Fibroblast of lung (primary cell): ENCODE results near the gene RELA.

Experiments
- EZH2 ChIP-seq: IDR thresholded peaks from 2 replicates; pipeline ENCODE4 v1.5.1; 2012; ENCODE audit warnings: low read length, control low read depth, mild to moderate bottlenecking; ENCODE audit errors: missing control alignments
- TF ChIP-seq, protein P1 (sequence below), 2 donors: IDR thresholded peaks in 1 of 2; conservative IDR thresholded peaks in 1 of 2; 1 replicate in 1 of 2; 2 replicates in 1 of 2; pipeline ENCODE4 v1.5.1; 2011 to 2012; ENCODE audit warnings: low read length in 2 of 2, control low read depth in 1 of 2, inconsistent platforms in 1 of 2, low read depth in 1 of 2, mild to moderate bottlenecking in 1 of 2

DNA sequence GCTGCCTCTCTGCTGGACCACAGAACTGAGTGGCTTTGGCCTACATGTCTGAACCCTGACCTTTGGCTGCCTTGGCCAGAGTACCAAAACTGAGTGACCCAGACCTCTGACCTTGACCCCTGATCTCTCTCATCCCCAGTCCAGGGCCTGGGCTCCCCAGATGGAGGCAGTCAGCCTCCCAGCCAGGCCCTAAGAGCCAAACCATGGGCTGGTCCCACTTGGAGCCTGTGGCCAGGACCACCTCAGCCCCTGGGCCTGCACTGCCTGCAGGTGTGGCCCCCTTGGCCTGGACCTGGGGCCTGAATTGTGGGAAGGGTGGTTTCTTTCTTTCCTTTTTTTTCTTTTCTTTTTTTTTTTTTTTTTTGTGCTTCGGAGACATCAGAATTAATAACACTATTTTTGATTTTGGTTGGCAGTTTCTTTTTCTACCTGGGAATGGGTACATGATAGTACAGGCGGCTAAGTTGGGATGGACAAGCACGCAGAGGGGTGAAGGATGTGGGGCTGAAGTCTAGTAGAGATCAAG, 25.6 kb downstream of the RELA start:
- TF ChIP-seq, protein P1, sequence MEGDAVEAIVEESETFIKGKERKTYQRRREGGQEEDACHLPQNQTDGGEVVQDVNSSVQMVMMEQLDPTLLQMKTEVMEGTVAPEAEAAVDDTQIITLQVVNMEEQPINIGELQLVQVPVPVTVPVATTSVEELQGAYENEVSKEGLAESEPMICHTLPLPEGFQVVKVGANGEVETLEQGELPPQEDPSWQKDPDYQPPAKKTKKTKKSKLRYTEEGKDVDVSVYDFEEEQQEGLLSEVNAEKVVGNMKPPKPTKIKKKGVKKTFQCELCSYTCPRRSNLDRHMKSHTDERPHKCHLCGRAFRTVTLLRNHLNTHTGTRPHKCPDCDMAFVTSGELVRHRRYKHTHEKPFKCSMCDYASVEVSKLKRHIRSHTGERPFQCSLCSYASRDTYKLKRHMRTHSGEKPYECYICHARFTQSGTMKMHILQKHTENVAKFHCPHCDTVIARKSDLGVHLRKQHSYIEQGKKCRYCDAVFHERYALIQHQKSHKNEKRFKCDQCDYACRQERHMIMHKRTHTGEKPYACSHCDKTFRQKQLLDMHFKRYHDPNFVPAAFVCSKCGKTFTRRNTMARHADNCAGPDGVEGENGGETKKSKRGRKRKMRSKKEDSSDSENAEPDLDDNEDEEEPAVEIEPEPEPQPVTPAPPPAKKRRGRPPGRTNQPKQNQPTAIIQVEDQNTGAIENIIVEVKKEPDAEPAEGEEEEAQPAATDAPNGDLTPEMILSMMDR (conservative IDR thresholded peaks at IDR 0.05 in 1 of 2, IDR thresholded peaks at IDR 0.05 in 1 of 2; ENCODE audit: low read depth in 1 of 2, low read length in 2 of 2) = no peak
- no peak for TF ChIP-seq EZH2
